ENCODE results near the gene NLRP3.
"Not testable (repeated sequence)": the region's sequence is repeated elsewhere in the genome, so short reads cannot be mapped to it uniquely, and the experiment has no call there.

Gene NLRP3

GRCh38 chr1:247467129-247467528, 51.2 kb downstream of the NLRP3 start:
- Mint-ChIP-seq H3K4me1 (ENCODE audit: low read depth) (no peaks in the 10 kb centered on the region), H3K27ac (no peak overlapping the region), H3K9me3 (no peaks in the 10 kb centered on the region), H3K27me3 (peaks cover 18% of the 10 kb centered on the region), H3K4me3 (no peak overlapping the region), H3K36me3 (ENCODE audit: low read depth) (no peaks in the 10 kb centered on the region)

GRCh38 chr1:247468481-247469140, 52.6 kb downstream of the NLRP3 start:
- Mint-ChIP-seq H3K4me1 (ENCODE audit: low read depth) (no peaks in the 10 kb centered on the region), H3K27me3 (peaks cover 10% of the 10 kb centered on the region), H3K4me3 (no peak overlapping the region), H3K9me3 (no peaks in the 10 kb centered on the region), H3K27ac (no peak overlapping the region), H3K36me3 (ENCODE audit: low read depth) (no peaks in the 10 kb centered on the region)

GRCh38 chr1:247469141-247469535, 53.2 kb downstream of the NLRP3 start:
- no peaks in the 10 kb centered on the region for H3K9me3 Mint-ChIP-seq
- no peak overlapping the region for H3K4me3 Mint-ChIP-seq
- H3K36me3 Mint-ChIP-seq (ENCODE audit: low read depth) = no peaks in the 10 kb centered on the region
- H3K27me3 Mint-ChIP-seq = peaks cover 5% of the 10 kb centered on the region
- no peak overlapping the region for H3K27ac Mint-ChIP-seq
- H3K4me1 Mint-ChIP-seq (ENCODE audit: low read depth) = no peaks in the 10 kb centered on the region

GRCh38 chr1:247470942-247471429, 55.0 kb downstream of the NLRP3 start:
- H3K27me3 Mint-ChIP-seq; H3K4me3 Mint-ChIP-seq; H3K9me3 Mint-ChIP-seq; H3K27ac Mint-ChIP-seq; H3K4me1 Mint-ChIP-seq (ENCODE audit: low read depth); H3K36me3 Mint-ChIP-seq (ENCODE audit: low read depth): not testable (repeated sequence)

- Mint-ChIP-seq H3K36me3 (ENCODE audit: low read depth) (no peaks in the 10 kb centered on the region), H3K27me3 (peaks cover 5% of the 10 kb centered on the region), H3K9me3 (no peaks in the 10 kb centered on the region), H3K4me1 (ENCODE audit: low read depth) (no peaks in the 10 kb centered on the region), H3K27ac (no peak overlapping the region), H3K4me3 (no peak overlapping the region)
Observed at GRCh38 chr1:247471445-247472016, 55.6 kb downstream of the NLRP3 start.

GRCh38 chr1:247472035-247472434, 56.1 kb downstream of the NLRP3 start:
- Mint-ChIP-seq H3K36me3 (ENCODE audit: low read depth) (no peaks in the 10 kb centered on the region), H3K27ac (no peak overlapping the region)

GRCh38 chr1:247474367-247474766, 58.4 kb downstream of the NLRP3 start:
- Mint-ChIP-seq H3K9me3 (no peaks in the 10 kb centered on the region), H3K4me3 (no peak overlapping the region), H3K27me3 (peaks cover 5% of the 10 kb centered on the region), H3K27ac (no peak overlapping the region), H3K36me3 (ENCODE audit: low read depth) (no peaks in the 10 kb centered on the region), H3K4me1 (ENCODE audit: low read depth) (no peaks in the 10 kb centered on the region)

More at GRCh38 chr1:247472035-247472434, 56.1 kb downstream of the NLRP3 start:
- Mint-ChIP-seq H3K9me3 (no peaks in the 10 kb centered on the region), H3K4me1 (ENCODE audit: low read depth) (no peaks in the 10 kb centered on the region), H3K4me3 (no peak overlapping the region), H3K27me3 (peaks cover 5% of the 10 kb centered on the region)

- peaks cover 5% of the 10 kb centered on the region for H3K27me3 Mint-ChIP-seq
- H3K4me3 Mint-ChIP-seq = no peak overlapping the region
- H3K27ac Mint-ChIP-seq = no peak overlapping the region
- no peaks in the 10 kb centered on the region for H3K9me3 Mint-ChIP-seq
- H3K4me1 Mint-ChIP-seq (ENCODE audit: low read depth) = no peaks in the 10 kb centered on the region
- H3K36me3 Mint-ChIP-seq (ENCODE audit: low read depth) = no peaks in the 10 kb centered on the region
Observed at GRCh38 chr1:247475793-247476192, 59.8 kb downstream of the NLRP3 start.

GRCh38 chr1:247476328-247477058, 60.5 kb downstream of the NLRP3 start:
- not testable (repeated sequence) for H3K36me3 Mint-ChIP-seq (ENCODE audit: low read depth); H3K27ac Mint-ChIP-seq; H3K9me3 Mint-ChIP-seq; H3K4me1 Mint-ChIP-seq (ENCODE audit: low read depth); H3K27me3 Mint-ChIP-seq; H3K4me3 Mint-ChIP-seq

- no peaks in the 10 kb centered on the region for H3K36me3 Mint-ChIP-seq (ENCODE audit: low read depth)
- H3K4me3 Mint-ChIP-seq = no peak overlapping the region
- no peaks in the 10 kb centered on the region for H3K4me1 Mint-ChIP-seq (ENCODE audit: low read depth)
- no peak overlapping the region for H3K27ac Mint-ChIP-seq
- H3K27me3 Mint-ChIP-seq = peaks cover 3% of the 10 kb centered on the region
- H3K9me3 Mint-ChIP-seq = no peaks in the 10 kb centered on the region
Observed at GRCh38 chr1:247482747-247483146, 66.8 kb downstream of the NLRP3 start.

GRCh38 chr1:247487057-247487456, 71.1 kb downstream of the NLRP3 start:
- Mint-ChIP-seq H3K27me3 (peaks cover 10% of the 10 kb centered on the region), H3K36me3 (ENCODE audit: low read depth) (no peaks in the 10 kb centered on the region), H3K27ac (no peak overlapping the region), H3K9me3 (no peaks in the 10 kb centered on the region), H3K4me3 (no peak overlapping the region), H3K4me1 (ENCODE audit: low read depth) (no peaks in the 10 kb centered on the region)

GRCh38 chr1:247491328-247491727, 75.4 kb downstream of the NLRP3 start:
- Mint-ChIP-seq H3K36me3 (ENCODE audit: low read depth) (no peaks in the 10 kb centered on the region), H3K4me3 (no peak overlapping the region), H3K27me3 (peaks cover 37% of the 10 kb centered on the region), H3K9me3 (no peaks in the 10 kb centered on the region), H3K27ac (no peak overlapping the region), H3K4me1 (ENCODE audit: low read depth) (no peaks in the 10 kb centered on the region)

GRCh38 chr1:247493106-247493505, 77.1 kb downstream of the NLRP3 start:
- no peak overlapping the region for H3K27ac Mint-ChIP-seq
- H3K36me3 Mint-ChIP-seq (ENCODE audit: low read depth) = no peaks in the 10 kb centered on the region
- H3K9me3 Mint-ChIP-seq = no peaks in the 10 kb centered on the region
- no peak overlapping the region for H3K4me3 Mint-ChIP-seq
- peaks cover 38% of the 10 kb centered on the region for H3K27me3 Mint-ChIP-seq
- no peaks in the 10 kb centered on the region for H3K4me1 Mint-ChIP-seq (ENCODE audit: low read depth)

- Mint-ChIP-seq H3K4me3 (no peak overlapping the region), H3K27me3 (peaks cover 38% of the 10 kb centered on the region), H3K27ac (no peak overlapping the region), H3K9me3 (no peaks in the 10 kb centered on the region), H3K36me3 (ENCODE audit: low read depth) (no peaks in the 10 kb centered on the region), H3K4me1 (ENCODE audit: low read depth) (no peaks in the 10 kb centered on the region)
Observed at GRCh38 chr1:247494767-247495166, 78.8 kb downstream of the NLRP3 start.

- Mint-ChIP-seq H3K36me3 (ENCODE audit: low read depth) (no peaks in the 10 kb centered on the region), H3K9me3 (no peaks in the 10 kb centered on the region), H3K27ac (no peak overlapping the region), H3K4me3 (no peak overlapping the region), H3K4me1 (ENCODE audit: low read depth) (no peaks in the 10 kb centered on the region), H3K27me3 (peaks cover 34% of the 10 kb centered on the region)
Observed at GRCh38 chr1:247496581-247497285, 80.8 kb downstream of the NLRP3 start.

Data from stimulated activated naive CD8-positive, alpha-beta T cell treated with anti-CD3 and anti-CD28 coated beads, Interleukin-15, Interleukin-2, amounts not matched to agents 100 ng/mL and 50 ng/mL, for 24 hours (primary cell).